GM12878 (cell line): Measurements from ENCODE around the gene RNF130. TPM values are rescaled to one million over a fixed set of nuclear protein-coding genes. Genes with fewer than 3 reads are reported as not detected.

ENCODE experiments used
- ATAC-seq: fragments of 200-7000 bp; cut with Tn5 transposase; 3 replicates; pipeline ENCODE4 v1.9.1; 2020; ENCODE audit warnings: mild to moderate bottlenecking, moderate library complexity
- BruUV-seq: library from RNA; stranded (reverse); fragments of 400-500 nt; replicated peaks from 2 replicates; lab custom pipeline; 2021; lab: Mats Ljungman, UMichigan
- CTCF ChIA-PET: fragments of 300-600 bp; sonication (Branson Sonifier 250); formaldehyde crosslinking; extraction: SDS; loops from one replicate; lab custom pipeline; 2021; ENCODE audit warnings: inconsistent platforms; lab: Yijun Ruan, JAX
- POLR2A ChIA-PET: fragments of 350-600 bp; formaldehyde crosslinking; extraction: SDS; loops from one replicate; lab custom pipeline; 2021; ENCODE audit warnings: inconsistent platforms; lab: Charles Lee
- RAD21 ChIA-PET: fragments of 300-600 bp; sonication (Branson Sonifier 250); formaldehyde crosslinking; loops from one replicate; lab custom pipeline; 2023; ENCODE audit warnings: antibody characterized with exemption; ENCODE audit not compliant: unreplicated experiment; lab: Charles Lee
- SMC1A ChIA-PET: fragments of 300-600 bp; sonication (Branson Sonifier 250); formaldehyde crosslinking; loops from one replicate; lab custom pipeline; 2023; ENCODE audit not compliant: unreplicated experiment, uncharacterized antibody; lab: Charles Lee
- DNase-seq: peaks from one replicate; pipeline ENCODE4 v3.0.0-alpha.2; 2011; ENCODE audit warnings: low read depth, low spot score
- FAIRE-seq: peaks from 3 replicates; lab custom pipeline; 2011; peaks lifted over from hg19 to GRCh38; lab: Jason Lieb, UNC
- H2AFZ ChIP-seq: 2 replicates; pipeline ENCODE4 v1.6.0; 2011; ENCODE audit warnings: low read depth, low read length, control low read depth; ENCODE audit not compliant: control insufficient read depth
- H3K27ac ChIP-seq: 2 replicates; pipeline ENCODE4 v1.5.1; 2011; ENCODE audit warnings: control low read depth; ENCODE audit not compliant: control insufficient read depth, insufficient read depth
- H3K27me3 ChIP-seq, 2 experiments: replicated peaks in 1 of 2; 2 replicates each; pipeline versions ENCODE4 v1.6.0 to v1.6.1; 2011; ENCODE audit warnings: low read length in 1 of 2; ENCODE audit not compliant: control insufficient read depth in 2 of 2, insufficient read depth in 2 of 2
- H3K36me3 ChIP-seq, 2 experiments: 2 replicates each; pipeline ENCODE4 v1.5.1; 2011; ENCODE audit warnings: low read length in 1 of 2; ENCODE audit not compliant: control insufficient read depth in 2 of 2, insufficient read depth in 2 of 2
- H3K4me1 ChIP-seq: 2 replicates; pipeline ENCODE4 v1.6.1; 2011; ENCODE audit warnings: mild to moderate bottlenecking, low read length, moderate library complexity, mixed read lengths; ENCODE audit not compliant: control insufficient read depth, insufficient read depth
- H3K4me2 ChIP-seq: 2 replicates; pipeline ENCODE4 v1.6.0; 2011; ENCODE audit warnings: control low read depth; ENCODE audit not compliant: control insufficient read depth, insufficient read depth
- H3K4me3 ChIP-seq: fragments of 200-600 bp; sonication (generic); 2 replicates; pipeline ENCODE4 v1.5.1; 2016
- H3K79me2 ChIP-seq: 2 replicates; pipeline ENCODE4 v1.6.0; 2011; ENCODE audit warnings: low read length; ENCODE audit not compliant: control insufficient read depth, insufficient read depth
- H3K9ac ChIP-seq: 2 replicates; pipeline ENCODE4 v1.8.0; 2011; ENCODE audit warnings: low read length, control low read depth, mixed read lengths; ENCODE audit not compliant: control insufficient read depth, insufficient read depth
- H3K9me3 ChIP-seq: replicated peaks from 3 replicates; pipeline ENCODE4 v1.5.1; 2011; ENCODE audit warnings: mild to moderate bottlenecking, low read length; ENCODE audit not compliant: control insufficient read depth, insufficient read depth
- H4K20me1 ChIP-seq: 2 replicates; pipeline ENCODE4 v1.6.0; 2011; ENCODE audit not compliant: control insufficient read depth, insufficient read depth
- CBX5 ChIP-seq: sonication (generic); IDR thresholded peaks from 2 replicates; pipeline ENCODE4 v1.6.1; 2016; ENCODE audit warnings: low read depth, moderate library complexity, mild to moderate bottlenecking, inconsistent platforms
- HDAC6 ChIP-seq: fragments of 200-600 bp; sonication (generic); IDR thresholded peaks from one replicate; pipeline ENCODE4 v1.8.0; 2017; ENCODE audit warnings: antibody characterized with exemption; ENCODE audit not compliant: unreplicated experiment
- MTA3 ChIP-seq: IDR thresholded peaks from 2 replicates; pipeline ENCODE4 v1.6.1; 2012; ENCODE audit warnings: low read length, inconsistent platforms, borderline replicate concordance
- SUZ12 ChIP-seq: fragments of 200-600 bp; sonication (generic); IDR thresholded peaks from one replicate; pipeline ENCODE4 v1.6.1; 2018; ENCODE audit warnings: antibody characterized with exemption, mild to moderate bottlenecking; ENCODE audit not compliant: unreplicated experiment
- TBL1XR1 ChIP-seq: IDR thresholded peaks from 2 replicates; pipeline ENCODE4 v1.6.1; 2012; ENCODE audit warnings: low read depth, low read length, improper control_type of control experiment
- ZZZ3 ChIP-seq: IDR thresholded peaks from 2 replicates; pipeline ENCODE4 v1.6.1; 2011; ENCODE audit warnings: low read depth; ENCODE audit not compliant: control insufficient read depth, insufficient read length
- WGBS: methylation state at CpG from one replicate; pipeline ENCODE4 v1.1.6; 2016; ENCODE audit warnings: low lambda C conversion rate; ENCODE audit not compliant: insufficient replicate concordance, insufficient coverage; ENCODE audit errors: missing lambda C conversion rate; 5-methylcytosine and 5-hydroxymethylcytosine counted together
- in situ Hi-C: fragments of 300-500 bp; cut with MboI; formaldehyde crosslinking; loops from 9 replicates; pipeline ENCODE4 v1.14.3; 2018; ENCODE audit warnings: mixed read lengths
- intact Hi-C: fragments of 100-400 bp; cut with micrococcal nuclease; formaldehyde crosslinking; loops from one replicate; pipeline ENCODE4 v1.14.2; 2022; ENCODE audit not compliant: unreplicated experiment
- polyA plus RNA-seq, 11 experiments: library from polyadenylated mRNA; depleted of rRNA in 4 of 11; unstranded in 6 of 11; stranded (reverse) in 5 of 11; fragments of >200 nt; fragmentation: Nextera tagmentation in 4 of 11; fragmentation: Illumina TruSeq in 1 of 11; extraction: Ambion mirVana in 4 of 11; extraction: Trizol in 1 of 11; gene quantifications; 1 replicate in 1 of 11; 2 replicates in 10 of 11; pipeline versions ENCODE4 v1.2.1 to v1.2.3, GENCODE V29; 2011 to 2016; ENCODE audit warnings: inconsistent platforms in 2 of 11, missing spikeins in 2 of 11, low read depth in 1 of 11
- total RNA-seq, 4 experiments: library from RNA; depleted of rRNA in 3 of 4; stranded (reverse); fragments of >200 nt in 3 of 4; fragmentation: Illumina TruSeq in 1 of 4; extraction: Trizol in 1 of 4; gene quantifications; 2 replicates each; pipeline versions ENCODE4 v1.2.1 to v1.2.3, GENCODE V29; 2013 to 2021
- TF ChIP-seq, protein P1 (sequence below): fragments of 450-650 bp; IDR thresholded peaks from 2 replicates; pipeline ENCODE4 v1.6.1; 2017; ENCODE audit warnings: mild to moderate bottlenecking, moderate library complexity
- TF ChIP-seq, protein P2 (sequence below): fragments of 450-650 bp; IDR thresholded peaks from 2 replicates; pipeline ENCODE4 v1.6.1; 2017; ENCODE audit warnings: mild to moderate bottlenecking
- TF ChIP-seq, protein P3 (sequence below): IDR thresholded peaks from 2 replicates; pipeline ENCODE4 v1.6.1; 2012; ENCODE audit warnings: mild to moderate bottlenecking, low read depth, low read length

RNF130 gene
- total and polyA plus RNA-seq, 10 of the 15 experiments (the other 5 are each of a cell fraction or from before 2014, with no cell fraction given) = 0.04 to 0.36 (median 0.11) TPM; not detected in 1

DNA sequence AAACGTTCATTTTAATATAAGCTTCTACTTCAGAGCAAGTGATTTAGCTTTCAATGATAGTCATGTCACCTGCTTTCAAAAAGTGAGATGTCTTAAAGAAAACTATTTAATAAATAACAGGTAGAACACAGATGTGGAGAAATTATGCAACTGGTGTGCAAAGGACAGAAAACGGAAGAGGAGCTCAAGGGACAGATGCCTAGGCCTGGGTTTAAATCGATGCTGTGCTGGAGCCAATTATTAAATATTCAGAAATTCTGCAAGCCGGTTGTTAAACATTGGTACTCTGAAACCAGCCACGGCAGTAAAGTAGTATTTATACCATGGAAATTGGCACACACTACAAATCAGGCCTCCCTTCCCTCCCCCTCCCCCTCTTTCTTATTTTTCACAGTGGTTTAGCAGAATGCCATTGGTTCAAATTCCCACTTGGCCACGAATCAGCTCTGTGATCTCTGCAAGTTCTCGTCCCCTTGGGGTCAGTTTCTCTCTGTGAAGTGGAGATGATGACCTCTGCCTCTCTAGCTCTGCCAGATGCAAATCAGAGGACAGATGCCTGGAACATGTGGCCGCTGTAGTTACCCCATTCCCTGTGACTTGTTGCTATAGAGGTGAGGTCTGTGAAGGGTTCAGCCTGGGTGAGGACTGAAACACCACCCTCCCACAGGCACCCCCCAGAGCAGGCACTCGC lies 6.2 kb upstream of the RNF130 start:
- WGBS = 34% methylated on average over 9 of the region's 9 CpGs
- no peak for TF ChIP-seq TBL1XR1
- TF ChIP-seq, protein P1, sequence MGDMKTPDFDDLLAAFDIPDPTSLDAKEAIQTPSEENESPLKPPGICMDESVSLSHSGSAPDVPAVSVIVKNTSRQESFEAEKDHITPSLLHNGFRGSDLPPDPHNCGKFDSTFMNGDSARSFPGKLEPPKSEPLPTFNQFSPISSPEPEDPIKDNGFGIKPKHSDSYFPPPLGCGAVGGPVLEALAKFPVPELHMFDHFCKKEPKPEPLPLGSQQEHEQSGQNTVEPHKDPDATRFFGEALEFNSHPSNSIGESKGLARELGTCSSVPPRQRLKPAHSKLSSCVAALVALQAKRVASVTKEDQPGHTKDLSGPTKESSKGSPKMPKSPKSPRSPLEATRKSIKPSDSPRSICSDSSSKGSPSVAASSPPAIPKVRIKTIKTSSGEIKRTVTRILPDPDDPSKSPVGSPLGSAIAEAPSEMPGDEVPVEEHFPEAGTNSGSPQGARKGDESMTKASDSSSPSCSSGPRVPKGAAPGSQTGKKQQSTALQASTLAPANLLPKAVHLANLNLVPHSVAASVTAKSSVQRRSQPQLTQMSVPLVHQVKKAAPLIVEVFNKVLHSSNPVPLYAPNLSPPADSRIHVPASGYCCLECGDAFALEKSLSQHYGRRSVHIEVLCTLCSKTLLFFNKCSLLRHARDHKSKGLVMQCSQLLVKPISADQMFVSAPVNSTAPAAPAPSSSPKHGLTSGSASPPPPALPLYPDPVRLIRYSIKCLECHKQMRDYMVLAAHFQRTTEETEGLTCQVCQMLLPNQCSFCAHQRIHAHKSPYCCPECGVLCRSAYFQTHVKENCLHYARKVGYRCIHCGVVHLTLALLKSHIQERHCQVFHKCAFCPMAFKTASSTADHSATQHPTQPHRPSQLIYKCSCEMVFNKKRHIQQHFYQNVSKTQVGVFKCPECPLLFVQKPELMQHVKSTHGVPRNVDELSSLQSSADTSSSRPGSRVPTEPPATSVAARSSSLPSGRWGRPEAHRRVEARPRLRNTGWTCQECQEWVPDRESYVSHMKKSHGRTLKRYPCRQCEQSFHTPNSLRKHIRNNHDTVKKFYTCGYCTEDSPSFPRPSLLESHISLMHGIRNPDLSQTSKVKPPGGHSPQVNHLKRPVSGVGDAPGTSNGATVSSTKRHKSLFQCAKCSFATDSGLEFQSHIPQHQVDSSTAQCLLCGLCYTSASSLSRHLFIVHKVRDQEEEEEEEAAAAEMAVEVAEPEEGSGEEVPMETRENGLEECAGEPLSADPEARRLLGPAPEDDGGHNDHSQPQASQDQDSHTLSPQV = no peak
- TF ChIP-seq HDAC6 = no peak
- TF ChIP-seq SUZ12 = no peak
- TF ChIP-seq, protein P2, sequence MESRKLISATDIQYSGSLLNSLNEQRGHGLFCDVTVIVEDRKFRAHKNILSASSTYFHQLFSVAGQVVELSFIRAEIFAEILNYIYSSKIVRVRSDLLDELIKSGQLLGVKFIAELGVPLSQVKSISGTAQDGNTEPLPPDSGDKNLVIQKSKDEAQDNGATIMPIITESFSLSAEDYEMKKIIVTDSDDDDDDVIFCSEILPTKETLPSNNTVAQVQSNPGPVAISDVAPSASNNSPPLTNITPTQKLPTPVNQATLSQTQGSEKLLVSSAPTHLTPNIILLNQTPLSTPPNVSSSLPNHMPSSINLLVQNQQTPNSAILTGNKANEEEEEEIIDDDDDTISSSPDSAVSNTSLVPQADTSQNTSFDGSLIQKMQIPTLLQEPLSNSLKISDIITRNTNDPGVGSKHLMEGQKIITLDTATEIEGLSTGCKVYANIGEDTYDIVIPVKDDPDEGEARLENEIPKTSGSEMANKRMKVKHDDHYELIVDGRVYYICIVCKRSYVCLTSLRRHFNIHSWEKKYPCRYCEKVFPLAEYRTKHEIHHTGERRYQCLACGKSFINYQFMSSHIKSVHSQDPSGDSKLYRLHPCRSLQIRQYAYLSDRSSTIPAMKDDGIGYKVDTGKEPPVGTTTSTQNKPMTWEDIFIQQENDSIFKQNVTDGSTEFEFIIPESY = no peak
- TF ChIP-seq CBX5 = no peak
- TF ChIP-seq MTA3 = no peak
- TF ChIP-seq, protein P3, sequence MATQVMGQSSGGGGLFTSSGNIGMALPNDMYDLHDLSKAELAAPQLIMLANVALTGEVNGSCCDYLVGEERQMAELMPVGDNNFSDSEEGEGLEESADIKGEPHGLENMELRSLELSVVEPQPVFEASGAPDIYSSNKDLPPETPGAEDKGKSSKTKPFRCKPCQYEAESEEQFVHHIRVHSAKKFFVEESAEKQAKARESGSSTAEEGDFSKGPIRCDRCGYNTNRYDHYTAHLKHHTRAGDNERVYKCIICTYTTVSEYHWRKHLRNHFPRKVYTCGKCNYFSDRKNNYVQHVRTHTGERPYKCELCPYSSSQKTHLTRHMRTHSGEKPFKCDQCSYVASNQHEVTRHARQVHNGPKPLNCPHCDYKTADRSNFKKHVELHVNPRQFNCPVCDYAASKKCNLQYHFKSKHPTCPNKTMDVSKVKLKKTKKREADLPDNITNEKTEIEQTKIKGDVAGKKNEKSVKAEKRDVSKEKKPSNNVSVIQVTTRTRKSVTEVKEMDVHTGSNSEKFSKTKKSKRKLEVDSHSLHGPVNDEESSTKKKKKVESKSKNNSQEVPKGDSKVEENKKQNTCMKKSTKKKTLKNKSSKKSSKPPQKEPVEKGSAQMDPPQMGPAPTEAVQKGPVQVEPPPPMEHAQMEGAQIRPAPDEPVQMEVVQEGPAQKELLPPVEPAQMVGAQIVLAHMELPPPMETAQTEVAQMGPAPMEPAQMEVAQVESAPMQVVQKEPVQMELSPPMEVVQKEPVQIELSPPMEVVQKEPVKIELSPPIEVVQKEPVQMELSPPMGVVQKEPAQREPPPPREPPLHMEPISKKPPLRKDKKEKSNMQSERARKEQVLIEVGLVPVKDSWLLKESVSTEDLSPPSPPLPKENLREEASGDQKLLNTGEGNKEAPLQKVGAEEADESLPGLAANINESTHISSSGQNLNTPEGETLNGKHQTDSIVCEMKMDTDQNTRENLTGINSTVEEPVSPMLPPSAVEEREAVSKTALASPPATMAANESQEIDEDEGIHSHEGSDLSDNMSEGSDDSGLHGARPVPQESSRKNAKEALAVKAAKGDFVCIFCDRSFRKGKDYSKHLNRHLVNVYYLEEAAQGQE = no peak
- TF ChIP-seq ZZZ3 = no peak
- no peaks in the 10 kb centered on the region for H3K36me3 ChIP-seq
- no peak overlapping the region for H3K4me3 ChIP-seq
- ChIA-PET POLR2A (no interaction called here), SMC1A (no interaction called here), CTCF (no interaction called here), RAD21 (no interaction called here)
- no peaks in the 10 kb centered on the region for H3K4me1 ChIP-seq
- H3K9ac ChIP-seq = no peak overlapping the region
- no peak overlapping the region for H2AFZ ChIP-seq
- H3K27me3 ChIP-seq = no peaks in the 10 kb centered on the region
- no peak overlapping the region for H3K27ac ChIP-seq
- intact Hi-C loops = no loop called here
- H3K79me2 ChIP-seq = no peaks in the 10 kb centered on the region
- ATAC-seq = no peak
- in situ Hi-C loops = loop anchor here (25.0 kb wide), 1 partner anchor 290 kb away; the partner anchor contains the start of gene LTC4S
- H3K9me3 ChIP-seq = no peaks in the 10 kb centered on the region; the same call in 2 of the 3 replicates
- no peak overlapping the region for H3K4me2 ChIP-seq
- no peak for DNase-seq
- no TSS peak for BruUV-seq
- no peak for FAIRE-seq
- H4K20me1 ChIP-seq = no peaks in the 10 kb centered on the region
